GM12892 (cell line): ENCODE results near the gene GSX2.
"Not testable (repeated sequence)": the region's sequence is repeated elsewhere in the genome, so short reads cannot be mapped to it uniquely, and the experiment has no call there.

ENCODE experiments used
- DNase-seq: peaks from one replicate; pipeline ENCODE4 v3.0.0; 2011; ENCODE audit not compliant: insufficient read length
- FAIRE-seq: peaks from 2 replicates; lab custom pipeline; 2011; peaks lifted over from hg19 to GRCh38; lab: Jason Lieb, UNC
- POLR2A ChIP-seq: IDR thresholded peaks from 2 replicates; pipeline ENCODE4 v1.6.1; 2011; ENCODE audit warnings: low read depth, low read length, control low read depth
- POLR2AphosphoS5 ChIP-seq: IDR thresholded peaks from 2 replicates; pipeline ENCODE4 v1.6.1; 2011; ENCODE audit warnings: low read depth, low read length, control low read depth
- TAF1 ChIP-seq: IDR thresholded peaks from 2 replicates; pipeline ENCODE4 v1.6.1; 2011; ENCODE audit warnings: low read depth, mild to moderate bottlenecking, control low read depth, low read length, borderline replicate concordance

GSX2 gene

DNA sequence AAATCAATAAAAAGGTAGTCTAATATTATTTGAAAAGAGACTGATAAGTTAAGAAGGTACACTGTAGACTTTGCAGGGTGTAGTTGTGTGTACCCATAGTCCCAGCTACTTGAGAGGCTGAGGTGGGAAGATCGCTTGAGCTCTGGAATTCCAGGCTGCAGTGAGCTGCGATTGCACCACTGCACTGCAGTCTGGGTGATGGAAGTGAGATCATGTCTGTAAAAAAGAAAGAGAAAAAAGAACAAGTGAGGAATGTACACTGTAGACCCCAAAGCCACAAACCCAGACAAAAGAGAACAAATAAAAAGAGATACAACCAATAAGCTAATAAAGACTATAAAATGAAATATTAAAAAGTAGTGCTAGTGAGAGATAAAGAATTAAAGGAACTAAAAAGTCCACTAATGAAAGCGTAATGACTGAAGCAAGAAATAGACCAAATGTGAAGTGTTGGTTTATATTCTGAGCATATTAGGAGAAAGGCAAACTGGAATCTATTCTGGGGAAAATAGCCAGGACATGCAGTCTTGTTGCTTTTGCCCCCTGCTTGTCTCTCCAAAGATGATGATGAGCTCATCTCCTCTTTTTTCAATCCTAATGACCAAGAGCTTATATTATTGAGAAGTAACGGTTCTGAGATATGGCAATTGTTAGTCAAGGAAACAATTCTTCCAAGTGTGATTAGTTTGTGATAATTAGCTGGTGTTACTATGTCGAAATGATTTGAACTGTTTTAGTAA is 19.1 kb downstream of the GSX2 start:
- FAIRE-seq (no peak), DNase-seq (no peak)
- no peak for TF ChIP-seq POLR2AphosphoS5
- TF ChIP-seq POLR2A: no peak
- no peak for TF ChIP-seq TAF1

DNA sequence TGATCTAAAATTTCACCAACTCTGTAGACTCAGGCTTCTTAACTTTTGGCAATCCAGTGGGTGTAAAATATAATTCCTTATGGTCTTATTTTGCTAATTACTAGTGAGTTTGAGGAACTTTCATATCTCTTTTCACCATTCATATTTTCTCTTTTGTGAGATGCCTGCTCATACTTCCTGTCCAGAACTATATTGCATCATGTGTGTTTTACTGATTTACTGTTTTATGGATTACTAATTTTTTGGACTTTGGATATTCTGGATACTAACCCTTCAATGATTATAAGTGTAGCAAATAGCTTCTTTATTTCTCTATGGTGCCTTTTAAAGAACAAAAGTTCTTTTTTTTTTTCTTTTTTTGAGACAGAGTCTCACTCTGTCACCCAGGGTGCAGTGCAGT is 20.6 kb downstream of the GSX2 start:
- no peak for FAIRE-seq

DNA sequence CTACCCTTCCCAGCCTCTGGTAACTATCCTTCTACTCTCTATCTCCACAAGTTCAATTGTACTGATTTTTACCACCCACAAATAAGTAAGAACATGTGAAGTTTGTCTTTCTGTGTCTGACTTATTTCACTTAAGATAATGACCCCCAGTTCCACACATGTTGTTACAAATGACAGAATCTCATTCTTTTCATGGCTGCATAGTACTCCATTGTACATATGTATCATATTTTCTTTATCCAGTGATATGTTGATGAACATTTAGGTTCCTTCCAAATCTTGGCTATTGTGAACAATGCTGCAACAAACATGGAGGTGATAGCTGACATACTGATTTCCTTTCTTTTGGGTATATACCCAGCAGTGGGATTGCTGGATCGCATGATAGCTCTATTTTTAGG is 27.7 kb downstream of the GSX2 start:
- TF ChIP-seq TAF1: no peak
- no peak for TF ChIP-seq POLR2A
- TF ChIP-seq POLR2AphosphoS5: no peak
- FAIRE-seq (no peak), DNase-seq (no peak)

More for the DNA sequence above, 20.6 kb downstream of the GSX2 start:
- no peak for DNase-seq
- no peak for TF ChIP-seq POLR2AphosphoS5
- TF ChIP-seq TAF1: no peak
- no peak for TF ChIP-seq POLR2A

DNA sequence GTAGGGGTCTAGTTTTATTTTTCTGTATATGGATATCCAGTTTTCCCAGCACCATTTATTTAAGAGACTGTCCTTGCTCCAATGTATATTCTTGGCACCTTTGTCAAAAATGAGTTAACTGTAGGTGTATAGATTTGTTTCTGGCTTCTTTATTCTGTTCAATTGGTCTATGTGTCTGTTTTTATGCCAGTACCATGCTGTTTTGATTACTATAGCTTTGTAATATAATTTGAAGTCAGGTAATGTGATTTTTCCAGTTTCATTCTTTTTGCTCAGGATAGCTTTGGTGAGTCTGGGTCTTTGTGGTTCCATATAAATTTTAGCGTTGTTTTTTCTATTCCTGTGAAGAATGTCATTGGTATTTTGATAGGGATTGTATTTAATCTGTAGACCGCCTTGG is 28.7 kb downstream of the GSX2 start:
- DNase-seq, FAIRE-seq: not testable (repeated sequence)

DNA sequence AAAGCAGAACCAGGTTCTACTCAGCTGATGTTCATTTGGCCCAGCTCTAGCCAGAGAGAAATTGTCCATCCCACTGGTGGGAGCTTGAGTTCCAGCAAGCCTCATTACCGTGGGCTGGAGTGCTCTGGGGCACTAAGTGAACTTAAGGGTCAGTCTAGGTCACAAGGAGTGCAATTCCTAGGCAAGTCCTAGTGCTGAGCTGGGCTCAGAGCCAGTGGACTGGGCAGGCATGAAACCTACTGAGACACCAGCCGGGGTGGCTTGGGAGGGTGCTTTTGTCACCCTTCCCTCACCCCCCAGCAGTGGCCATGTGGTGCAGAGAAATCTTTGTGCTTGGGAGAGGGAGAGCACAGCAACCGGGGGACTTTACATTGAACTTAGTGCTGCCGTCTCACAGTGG is 39.4 kb downstream of the GSX2 start:
- DNase-seq (no peak), FAIRE-seq (no peak)
- TF ChIP-seq POLR2A (no peak), TAF1 (no peak), POLR2AphosphoS5 (no peak)

DNA sequence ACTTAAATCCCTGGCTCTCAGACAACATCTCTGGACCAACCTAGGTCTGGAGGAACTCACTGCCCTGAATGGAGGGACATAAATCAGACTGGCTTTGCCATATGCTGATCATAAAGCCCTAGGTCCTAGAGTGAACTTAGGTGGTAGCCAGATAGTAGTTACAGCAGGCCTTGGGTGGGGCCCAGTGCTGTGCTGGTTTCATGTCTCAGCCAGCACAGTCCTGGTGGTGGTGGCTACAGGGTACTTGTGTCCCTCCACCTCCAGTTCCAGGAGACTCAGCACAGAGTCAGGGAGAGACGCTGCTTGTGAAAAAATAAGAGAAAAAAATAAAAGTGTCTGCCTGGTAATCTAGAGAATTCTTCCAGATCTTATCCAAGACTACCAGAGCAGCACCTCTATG is 40.3 kb downstream of the GSX2 start:
- DNase-seq (no peak), FAIRE-seq (no peak)
- TF ChIP-seq POLR2AphosphoS5 (no peak), POLR2A (no peak), TAF1 (no peak)

DNA sequence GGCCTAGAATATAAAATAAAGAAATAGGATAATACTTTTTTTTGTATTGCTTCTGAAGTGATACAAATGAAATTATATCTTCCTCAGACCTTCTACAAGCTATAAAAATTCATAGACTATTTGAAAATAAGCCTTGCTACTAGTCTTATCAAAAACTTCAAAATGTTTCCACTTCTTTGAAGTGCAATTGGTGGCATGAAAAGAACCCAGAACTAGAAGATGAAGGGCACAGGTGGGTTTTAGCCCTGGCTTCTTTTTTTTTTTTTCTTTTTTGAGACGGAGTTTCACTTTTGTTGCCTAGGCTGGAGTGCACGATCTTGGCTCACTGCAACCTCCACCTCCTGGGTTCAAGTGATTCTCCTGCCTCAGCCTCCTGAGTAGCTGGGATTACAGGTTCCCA is 44.2 kb downstream of the GSX2 start:
- DNase-seq (no peak), FAIRE-seq (no peak)
- no peak for TF ChIP-seq POLR2AphosphoS5
- no peak for TF ChIP-seq TAF1
- TF ChIP-seq POLR2A: no peak

DNA sequence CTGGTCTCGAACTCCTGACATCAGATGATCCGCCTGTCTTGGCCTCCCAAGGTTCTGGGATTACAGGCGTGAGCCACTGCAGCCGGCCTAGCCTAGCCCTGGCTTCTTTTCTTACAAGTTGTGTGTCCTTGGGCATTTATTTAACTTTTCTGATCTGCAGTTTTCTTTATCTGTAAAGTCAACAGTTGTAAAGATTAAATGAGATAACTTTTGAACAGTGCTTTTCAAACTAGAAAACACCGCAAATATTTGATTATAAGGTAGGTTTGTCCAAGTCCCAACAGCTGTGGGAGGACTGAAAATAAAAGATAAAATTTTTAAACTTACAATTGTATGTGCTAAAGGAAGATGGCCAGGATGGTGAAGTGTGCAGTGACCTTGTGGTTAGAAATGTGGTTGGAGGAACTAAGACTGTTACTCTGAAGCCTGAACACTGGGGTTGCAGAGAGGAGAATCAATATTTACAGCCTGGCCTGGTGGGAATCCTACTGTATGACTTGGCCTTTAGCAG is 44.8 kb downstream of the GSX2 start:
- TF ChIP-seq TAF1: no peak
- TF ChIP-seq POLR2AphosphoS5: no peak
- TF ChIP-seq POLR2A: no peak
- DNase-seq: no peak
- FAIRE-seq: no peak

DNA sequence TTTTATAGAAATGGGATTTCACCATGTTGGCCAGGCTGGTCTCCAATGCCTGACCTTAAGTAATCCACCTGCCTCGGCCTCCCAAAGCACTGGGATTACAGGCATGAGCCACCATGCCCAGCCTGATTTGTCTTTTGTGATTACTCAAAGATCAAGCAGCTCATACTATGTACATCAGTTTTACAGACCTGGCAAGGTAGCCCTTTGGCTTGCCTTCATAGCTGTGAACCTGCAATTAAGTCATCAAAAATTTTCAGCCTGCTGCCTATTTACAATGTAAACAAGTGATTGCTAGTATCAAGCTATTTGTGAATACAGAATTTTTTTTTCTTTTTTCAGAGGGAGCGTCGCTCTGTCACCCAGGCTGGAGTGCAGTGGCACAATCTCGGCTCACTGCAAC is 46.2 kb downstream of the GSX2 start:
- FAIRE-seq: no peak
- TF ChIP-seq TAF1 (no peak), POLR2A (no peak), POLR2AphosphoS5 (no peak)
- DNase-seq: no peak

DNA sequence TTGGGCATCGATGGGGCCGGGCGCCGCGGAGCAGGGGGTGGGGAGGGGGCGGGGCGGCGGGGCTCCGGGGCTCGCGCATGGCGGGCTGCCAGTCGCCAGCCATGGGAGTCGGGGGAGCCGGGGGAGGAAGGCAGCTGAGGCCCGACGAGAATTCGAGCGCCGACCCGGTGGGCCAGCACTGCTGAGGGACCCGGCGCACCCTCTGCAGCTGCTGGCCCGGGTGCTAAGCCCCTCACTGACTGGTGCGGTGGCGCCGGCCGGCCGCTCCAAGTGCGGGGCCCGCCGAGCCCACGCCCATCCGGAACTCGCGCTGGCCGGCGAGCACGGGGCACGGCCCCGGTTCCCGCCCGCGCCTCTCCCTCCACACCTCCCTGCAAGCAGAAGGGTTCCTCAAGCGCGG is 49.4 kb downstream of the GSX2 start:
- FAIRE-seq (no peak), DNase-seq (no peak)
- no peak for TF ChIP-seq TAF1
- no peak for TF ChIP-seq POLR2AphosphoS5
- TF ChIP-seq POLR2A: no peak
